C4-2B (cell line): ENCODE measurements around the gene NMBR.
"Not testable (repeated sequence)": the region's sequence is repeated elsewhere in the genome, so short reads cannot be mapped to it uniquely, and the experiment has no call there.

ENCODE experiments used
- CTCF ChIP-seq: fragments of 450-650 bp; conservative IDR thresholded peaks from 2 replicates; pipeline ENCODE4 v1.5.1; 2017; ENCODE audit warnings: mild to moderate bottlenecking
- ZFX ChIP-seq: fragments of 450-650 bp; IDR thresholded peaks from 2 replicates; pipeline ENCODE4 v1.6.1; 2017

- not testable (repeated sequence) for TF ChIP-seq CTCF, ZFX
Measured at GRCh38 chr6:142188341-142188740, 41.4 kb upstream of the NMBR start.
